Cardiac atrium fibroblast (primary cell): ENCODE results near the gene GPR180. TPM values are rescaled to one million over a fixed set of nuclear protein-coding genes. Genes with fewer than 3 reads are reported as not detected.

Experiments used
- total RNA-seq: library from RNA; depleted of rRNA; stranded (reverse); fragments of >200 nt; gene quantifications from 2 replicates; pipeline ENCODE4 v1.2.3, GENCODE V29; 2015

Gene GPR180
- total RNA-seq: 7.2 and 8.1 TPM in 2 replicates

DNA sequence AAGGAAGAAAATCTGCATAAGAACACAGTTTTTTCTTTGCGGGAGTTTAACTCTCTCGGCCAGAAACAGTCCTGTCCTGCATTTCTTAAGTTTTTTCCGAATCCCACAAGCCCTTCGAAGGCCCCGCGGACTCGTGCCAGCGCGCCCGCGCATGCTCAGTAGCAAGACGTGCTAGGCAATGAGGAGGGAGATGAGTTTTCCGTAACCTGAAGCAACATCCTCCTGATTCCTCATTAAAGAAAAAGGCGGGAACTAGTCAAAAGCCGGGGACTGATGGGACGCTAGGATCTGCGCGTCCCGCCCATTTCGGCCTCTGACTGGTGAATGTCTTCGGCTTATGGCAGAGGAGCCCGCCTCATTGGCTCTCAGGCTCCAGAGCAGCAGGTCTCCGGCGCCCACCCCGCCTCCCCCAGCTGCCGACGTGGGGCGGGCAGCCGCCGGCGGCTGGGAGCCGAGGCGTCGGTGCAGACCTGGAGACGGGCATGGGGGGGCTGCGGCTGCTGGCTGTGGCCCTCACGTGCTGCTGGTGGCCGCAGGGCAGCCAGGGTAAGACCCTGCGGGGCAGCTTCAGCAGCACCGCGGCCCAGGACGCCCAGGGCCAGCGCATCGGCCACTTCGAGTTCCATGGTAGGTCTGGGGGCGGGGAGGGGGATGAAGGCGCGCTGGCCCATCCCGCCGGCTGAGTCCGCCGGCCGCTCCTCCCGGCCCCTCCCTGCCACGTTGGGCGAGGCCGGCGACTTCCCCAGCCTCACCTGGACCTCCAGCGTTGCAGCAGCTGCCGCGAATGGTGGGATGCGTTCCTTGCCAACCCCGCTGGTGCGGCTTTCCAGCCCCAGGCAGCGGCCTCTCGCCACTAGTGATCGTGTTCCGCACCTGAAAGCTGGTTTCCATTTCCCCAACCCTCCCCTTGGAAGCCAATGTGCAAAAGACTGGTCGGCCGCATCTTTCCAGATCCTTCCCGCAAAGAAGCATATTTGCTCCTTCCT is at the start of gene GPR180:
TSS of gene GPR180 (plus strand) at position 412 of the 986 bp plus-strand sequence. CDS start at position 483, 71 bp downstream.

DNA sequence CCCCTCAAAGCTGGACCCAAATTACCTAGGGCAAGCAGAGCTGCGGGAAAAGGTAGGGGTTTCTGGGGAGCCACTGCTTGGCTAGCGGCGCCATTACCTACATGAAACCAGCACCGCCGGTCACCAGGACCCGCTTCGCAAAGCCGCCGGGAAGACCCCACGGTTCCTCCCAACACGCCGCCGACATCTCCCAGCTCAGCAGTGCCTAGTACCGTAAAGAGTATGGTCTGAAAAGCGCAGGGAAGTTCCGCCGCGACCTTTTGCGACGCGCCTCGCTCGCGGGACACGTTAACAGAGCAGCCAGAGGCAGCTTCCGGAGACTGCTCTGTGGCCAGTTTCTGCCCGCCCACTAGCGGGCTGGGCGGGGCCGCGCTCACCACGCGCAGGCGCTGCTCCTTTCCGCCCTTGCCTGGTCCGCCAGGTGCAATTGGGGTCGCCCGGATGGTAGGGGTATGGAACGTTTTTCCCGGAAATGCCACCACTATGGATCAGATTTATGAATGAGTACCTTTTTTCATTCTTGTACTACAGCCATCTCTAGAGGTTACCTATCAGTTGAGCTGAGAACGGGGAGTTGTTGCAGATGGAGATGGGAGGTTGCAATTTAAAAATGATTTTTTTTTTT is 5.6 kb upstream of the GPR180 start, which contains the start of gene TGDS:
TSS of gene TGDS (minus strand) at position 203 of the 625 bp plus-strand sequence. CDS start at position 187, 16 bp downstream.

Other genes with a start within 250 kb of the GPR180 start
- not detected in 2 replicates for gene DCT, start 122.2 kb upstream of the GPR180 start, total RNA-seq
- gene TGDS, start 5.7 kb upstream of the GPR180 start, total RNA-seq: 11.0 and 15.3 TPM in 2 replicates
- 0.16 TPM in 1 of 2 replicates, not detected in the other for gene SOX21, start 110.7 kb downstream of the GPR180 start, total RNA-seq